Stimulated activated CD8-positive, alpha-beta memory T cell treated with anti-CD3 and anti-CD28 coated beads, Interleukin-15, amount 100 ng/mL, for 1 hour (primary cell): Measurements from ENCODE around the gene RYR3.
"Not testable (repeated sequence)": the region's sequence is repeated elsewhere in the genome, so short reads cannot be mapped to it uniquely, and the experiment has no call there.

ENCODE experiments used
- DNase-seq: peaks from one replicate; pipeline ENCODE4 v3.0.0-alpha.2; 2020; ENCODE audit warnings: low read depth

Gene RYR3

DNA sequence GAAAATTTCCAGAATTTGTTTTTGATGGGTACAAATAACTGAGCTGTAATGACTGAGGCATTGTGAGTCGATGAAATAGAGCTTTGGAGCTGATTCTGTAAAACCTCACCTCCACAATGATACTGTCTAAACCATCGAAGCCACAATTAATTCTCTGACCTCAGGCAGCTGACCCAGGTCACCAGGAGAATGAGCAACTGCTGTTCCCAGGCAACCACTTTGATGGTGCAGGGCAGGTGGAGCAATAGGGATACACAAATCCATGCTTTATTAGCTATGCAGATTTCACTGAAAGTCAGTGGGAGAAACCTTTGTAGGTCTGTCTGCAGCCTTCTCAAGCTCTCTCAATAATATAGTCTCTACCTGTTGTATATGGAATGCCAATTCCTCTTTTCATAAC lies 204.4 kb downstream of the RYR3 start:
- DNase-seq = no peak

DNA sequence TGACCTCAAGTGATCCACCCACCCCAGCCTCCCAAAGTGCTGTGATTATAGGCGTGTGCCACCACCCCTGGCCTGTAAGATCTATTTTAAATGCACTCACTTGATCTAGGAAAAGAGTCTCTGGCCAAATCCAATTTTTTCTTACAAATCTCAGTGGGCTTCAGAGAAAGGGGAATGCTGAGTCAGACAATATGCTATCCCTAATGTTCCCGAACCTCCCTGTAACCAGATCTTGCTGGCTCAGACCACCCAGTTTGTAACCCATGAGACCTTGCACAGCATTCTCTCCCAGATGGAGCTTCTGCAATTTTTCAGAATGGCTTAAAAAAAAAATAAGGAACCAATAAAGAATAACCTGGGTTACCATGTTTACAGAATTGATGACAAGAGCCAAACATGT lies 205.8 kb downstream of the RYR3 start:
- no peak for DNase-seq

DNA sequence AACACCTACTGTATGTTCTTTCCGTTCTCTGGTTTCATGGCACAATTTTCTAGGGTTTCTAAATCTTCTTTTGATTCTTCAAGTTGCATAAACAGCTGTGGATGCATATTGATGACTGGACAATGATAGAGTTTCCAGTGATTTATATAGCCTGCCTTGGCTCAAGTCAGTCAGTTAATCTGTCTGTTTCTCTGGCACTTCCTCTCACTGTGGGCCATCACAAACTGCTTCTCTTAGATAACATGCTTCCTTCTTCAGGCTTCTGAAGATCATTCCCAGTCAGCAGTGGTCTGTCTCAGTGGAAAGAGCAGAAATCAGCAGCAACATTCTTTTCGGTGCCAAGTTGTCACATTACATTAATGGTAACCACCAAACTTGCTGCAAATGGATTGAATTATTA lies 207.2 kb downstream of the RYR3 start:
- no peak for DNase-seq

DNA sequence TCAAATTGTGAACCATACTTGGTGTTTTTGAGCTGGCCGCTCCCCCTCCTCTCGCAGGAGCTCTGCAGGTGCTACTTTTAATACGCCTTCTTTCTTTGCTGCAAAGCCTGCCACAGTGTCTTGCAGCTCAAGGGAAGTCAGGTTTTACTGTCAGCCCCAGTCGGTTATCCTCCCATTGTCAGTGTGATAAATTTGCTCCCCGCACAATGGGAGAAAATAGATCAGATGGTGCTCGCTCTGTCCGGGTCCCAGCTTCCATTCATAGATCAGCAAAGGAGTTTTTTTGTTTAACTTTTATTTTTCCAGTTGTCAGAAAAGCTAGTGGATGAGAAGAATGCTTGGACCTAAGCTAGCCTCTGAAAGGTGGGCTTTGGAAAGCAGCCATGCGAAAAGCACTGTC lies 207.7 kb downstream of the RYR3 start:
- no peak for DNase-seq

DNA sequence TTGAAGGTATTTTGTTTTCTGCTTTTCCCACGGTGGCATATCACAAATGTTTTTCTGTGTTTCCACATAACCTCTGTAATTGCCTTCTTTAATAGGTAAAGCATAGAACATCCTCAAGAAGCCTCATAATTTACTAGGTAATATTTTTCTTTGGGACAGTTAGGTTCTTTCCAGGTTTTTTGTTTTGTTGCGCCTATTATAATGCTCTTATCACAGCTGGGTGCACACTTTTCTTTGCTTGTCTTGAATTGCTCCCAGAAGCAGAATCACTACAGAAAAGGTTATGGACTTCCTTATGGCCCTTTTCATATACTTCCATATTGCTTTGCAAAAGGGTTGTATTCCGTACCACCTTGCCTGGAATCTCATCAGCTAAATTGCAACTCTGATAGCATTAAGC lies 213.5 kb downstream of the RYR3 start:
- DNase-seq = no peak

DNA sequence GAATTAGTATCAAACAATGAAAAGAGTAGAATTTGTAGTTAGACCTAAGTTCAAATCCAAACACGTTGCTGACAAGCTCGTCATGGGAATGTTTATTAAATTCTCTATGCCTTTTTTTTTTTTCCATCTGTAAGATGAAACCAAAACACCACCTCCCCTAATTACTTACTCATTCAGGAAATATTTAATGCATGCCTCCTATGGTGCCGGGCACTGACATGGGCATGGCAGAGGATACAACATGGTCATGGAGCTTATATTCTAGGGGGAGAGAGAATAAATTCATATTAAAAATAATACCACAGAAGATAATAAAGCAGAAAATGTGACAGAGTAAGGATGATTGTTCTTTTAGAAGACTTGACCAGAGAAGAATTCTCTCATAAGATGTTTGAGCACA lies 215.8 kb downstream of the RYR3 start:
- DNase-seq = no peak

DNA sequence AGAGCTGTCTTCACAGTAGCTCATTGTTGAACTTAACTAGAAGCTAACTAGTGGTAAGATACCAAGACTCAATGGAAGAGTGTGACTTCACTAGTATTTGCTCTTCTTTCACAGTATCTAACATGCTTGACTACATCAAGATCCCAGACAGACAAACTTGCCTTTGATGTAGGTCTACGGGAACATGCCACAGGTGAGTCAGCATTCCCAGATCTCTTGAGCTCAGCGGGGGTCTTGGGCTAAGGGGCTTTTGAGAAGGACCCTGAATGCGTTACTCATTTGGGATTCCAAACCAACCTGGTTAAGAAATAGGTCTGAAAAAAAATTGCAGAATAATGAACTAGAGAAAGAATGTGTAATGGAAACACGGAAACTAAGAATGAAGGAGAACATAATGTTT lies 222.4 kb downstream of the RYR3 start:
- no peak for DNase-seq

DNA sequence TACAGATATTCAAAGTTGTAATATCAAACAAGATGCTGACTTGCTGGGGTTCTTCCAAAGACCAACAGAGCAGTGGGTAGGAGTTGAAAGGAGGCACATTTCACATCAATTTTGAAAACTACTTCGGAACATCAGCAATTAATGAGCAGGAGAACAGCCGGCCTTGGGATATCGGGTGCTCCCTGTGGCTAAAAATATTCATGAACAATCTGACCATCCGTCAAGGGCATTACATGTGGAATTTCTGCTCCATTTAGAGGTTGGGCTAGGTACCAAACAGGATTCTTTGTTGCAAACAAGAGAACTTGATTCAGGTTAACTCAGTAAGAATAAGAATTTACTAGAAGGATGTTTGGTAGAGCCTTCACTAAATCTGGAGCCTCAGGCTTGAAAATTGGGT lies 223.9 kb downstream of the RYR3 start:
- DNase-seq = no peak

DNA sequence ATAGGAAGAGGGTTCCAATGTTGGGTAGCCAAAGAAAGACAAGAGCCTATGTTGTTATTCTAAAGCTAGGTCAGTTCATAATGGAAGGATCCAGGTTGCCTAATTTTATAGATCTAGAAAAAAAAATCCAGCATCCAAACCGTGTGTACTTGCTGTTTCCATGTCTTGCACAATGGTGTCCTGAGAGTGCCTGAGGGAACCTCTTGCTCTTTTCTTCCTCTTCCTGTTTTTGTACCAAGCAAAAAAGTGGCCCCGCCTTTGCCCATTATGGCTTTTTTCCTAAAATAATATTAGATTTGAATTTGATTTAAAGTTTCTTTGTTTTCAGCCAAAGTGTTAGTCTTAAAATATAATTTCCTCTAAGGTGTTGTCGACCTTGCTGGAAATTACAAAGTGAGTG lies 224.4 kb downstream of the RYR3 start:
- no peak for DNase-seq

DNA sequence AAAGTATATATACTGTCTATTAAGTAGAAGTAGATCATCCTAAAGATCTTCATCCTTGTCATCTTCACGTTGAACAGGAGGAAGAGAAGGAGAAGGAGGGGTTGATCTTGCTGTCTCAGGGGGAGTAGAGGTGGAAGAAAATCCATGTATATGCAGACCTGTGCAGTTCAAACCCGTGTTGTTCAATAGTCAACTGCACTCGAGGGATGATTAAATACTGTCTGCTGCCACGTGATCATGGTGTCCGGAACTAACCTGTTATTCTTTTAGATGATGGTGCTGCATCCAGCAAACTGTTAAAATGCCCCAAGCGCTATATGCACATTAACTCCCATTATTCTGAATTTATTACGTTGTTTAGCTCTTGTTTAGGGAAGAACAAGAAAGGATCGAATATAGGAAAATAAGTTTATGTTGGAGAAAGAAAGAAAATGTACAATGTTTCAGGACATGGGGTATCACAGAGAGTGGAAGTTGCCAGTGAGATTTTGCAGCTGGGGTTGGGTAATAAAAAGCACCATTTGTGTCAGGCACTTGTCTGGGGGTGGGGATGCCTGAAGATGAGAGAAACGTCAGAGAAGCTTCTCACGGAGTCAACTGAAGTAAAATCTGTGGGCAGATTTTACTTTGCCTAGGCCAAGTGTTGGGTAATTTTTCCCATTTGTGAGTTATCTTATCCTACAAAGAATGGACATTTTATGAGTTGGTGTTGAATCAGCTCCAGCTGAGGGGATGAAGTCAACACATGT lies 229.2 kb downstream of the RYR3 start:
- no peak for DNase-seq

DNA sequence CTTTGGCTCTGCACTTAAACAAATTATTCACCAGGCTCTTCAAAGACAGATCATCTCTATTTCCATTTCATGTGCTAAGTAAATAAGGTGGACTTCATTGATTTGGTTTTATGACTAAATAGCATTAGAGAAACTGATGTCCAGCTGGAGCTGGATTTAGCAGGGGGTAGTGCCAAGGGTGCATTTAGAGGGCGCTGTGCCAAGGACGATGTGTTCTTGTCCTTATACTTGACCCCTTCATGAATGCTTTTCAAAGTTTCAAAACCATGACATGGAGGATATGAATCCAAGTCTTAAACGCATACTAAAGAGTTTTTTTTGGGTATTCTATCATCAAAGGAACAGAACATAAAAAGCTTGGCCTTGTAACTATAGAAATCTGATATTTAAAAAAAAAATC lies 233.2 kb downstream of the RYR3 start:
- DNase-seq = no peak

DNA sequence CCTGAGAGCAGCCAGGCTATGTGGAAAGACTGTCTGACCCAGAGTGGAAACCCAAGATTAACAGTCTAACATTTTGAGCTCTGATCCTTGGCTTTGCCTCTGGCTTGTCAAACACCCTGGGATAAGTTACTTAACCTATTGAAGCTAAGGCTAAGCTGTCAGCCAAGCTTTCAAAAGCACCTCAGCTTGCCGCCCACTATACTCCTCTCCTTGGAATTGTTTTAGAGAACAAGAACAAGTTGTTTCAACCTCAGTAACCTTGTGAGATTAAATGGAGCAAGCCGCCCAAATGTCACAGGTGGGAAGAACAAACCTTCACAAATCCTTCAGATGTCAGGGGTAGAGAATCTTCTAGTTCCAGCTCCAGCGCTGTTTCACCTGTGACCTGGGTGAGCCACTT lies 235.1 kb downstream of the RYR3 start:
- DNase-seq = no peak

DNA sequence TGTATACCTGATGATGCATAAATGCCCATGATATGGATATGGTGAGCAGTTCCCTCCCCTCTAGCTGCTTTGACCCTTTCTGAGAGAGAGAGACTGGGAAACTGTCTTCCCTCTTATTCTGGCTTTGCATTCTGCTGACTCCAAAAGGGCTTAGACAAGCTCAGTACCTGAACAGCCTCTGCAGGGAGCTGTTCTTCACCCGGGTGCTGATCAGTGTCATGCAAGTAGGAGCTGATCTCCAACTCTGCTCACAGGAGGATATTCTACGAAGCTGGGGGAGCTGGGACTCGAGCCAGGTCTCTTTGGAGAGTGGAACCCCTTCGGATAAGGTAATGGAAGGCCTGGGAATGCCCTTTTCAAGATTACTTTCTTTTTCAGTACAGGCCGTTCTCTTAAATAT lies 237.1 kb downstream of the RYR3 start:
- no peak for DNase-seq

DNA sequence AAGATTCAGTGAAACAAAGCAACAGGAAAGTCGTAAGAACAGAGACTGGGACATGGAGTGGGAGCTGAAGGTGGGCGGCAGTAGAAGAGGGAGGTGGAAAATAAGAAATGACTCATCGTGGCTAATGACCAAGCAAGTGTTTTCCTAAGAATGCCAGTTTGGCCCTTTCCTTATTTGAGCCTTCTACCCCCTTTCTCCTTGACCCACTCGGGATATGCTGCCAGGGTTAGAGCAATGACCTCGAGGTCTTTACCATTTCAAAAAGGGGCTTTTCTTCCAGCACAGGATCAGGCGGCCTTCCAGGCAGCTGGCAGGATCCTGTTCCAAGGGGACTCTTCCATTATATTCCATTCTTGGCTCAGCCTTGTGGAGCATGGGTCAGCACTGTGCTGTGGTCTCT lies 241.1 kb downstream of the RYR3 start:
- no peak for DNase-seq

DNA sequence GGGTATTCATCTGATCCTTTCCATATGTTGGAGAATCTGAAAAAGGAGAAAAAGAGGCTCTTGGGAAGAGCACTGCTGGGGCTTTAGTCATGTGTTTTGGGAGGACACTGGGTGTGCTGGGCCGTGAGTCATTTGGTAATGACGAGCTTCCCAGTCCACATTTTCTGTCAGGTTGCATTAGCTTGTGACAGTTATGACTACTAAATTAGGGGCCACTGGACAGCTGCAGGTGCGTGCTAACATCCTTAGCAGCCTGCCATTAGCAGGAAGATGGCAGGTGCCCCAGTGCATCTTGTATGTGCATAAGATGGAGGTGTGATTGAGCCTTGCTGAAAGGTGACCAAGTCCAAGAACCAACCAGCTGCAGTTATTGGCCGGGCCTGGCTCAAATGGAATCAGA lies 242.4 kb downstream of the RYR3 start:
- no peak for DNase-seq

DNA sequence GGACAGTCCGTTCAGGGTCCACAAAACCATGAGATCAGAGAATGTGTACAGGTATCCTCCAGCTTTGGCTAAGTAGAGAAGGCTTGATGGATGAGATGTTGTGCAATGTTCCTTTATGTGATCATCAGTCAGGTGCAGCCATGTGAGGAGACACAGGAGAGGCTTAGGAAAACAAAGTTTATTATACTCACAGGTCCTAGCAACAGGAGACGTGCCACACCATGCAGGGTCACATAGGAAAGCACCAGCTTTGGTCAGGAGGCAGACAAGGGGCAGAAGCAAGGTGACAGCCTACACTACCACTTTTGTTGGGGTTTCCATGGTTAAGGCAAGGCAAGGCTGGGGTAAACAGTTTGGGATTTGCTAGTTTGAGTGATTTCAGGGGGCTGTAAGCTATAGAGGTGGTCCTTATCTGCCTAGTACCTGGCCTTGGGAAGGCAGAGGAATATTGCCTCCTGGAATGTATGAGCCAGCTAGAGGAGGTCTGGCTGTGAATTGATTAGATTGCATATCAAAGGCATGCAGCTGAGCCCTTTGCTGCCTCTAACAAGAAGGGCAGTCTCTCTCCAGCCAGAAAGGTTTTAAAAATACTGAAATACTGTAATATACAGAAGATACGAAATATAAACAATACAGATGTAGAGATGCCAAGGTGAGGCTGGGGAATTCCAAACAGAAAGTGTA lies 248.6 kb downstream of the RYR3 start:
- DNase-seq = no peak

DNA sequence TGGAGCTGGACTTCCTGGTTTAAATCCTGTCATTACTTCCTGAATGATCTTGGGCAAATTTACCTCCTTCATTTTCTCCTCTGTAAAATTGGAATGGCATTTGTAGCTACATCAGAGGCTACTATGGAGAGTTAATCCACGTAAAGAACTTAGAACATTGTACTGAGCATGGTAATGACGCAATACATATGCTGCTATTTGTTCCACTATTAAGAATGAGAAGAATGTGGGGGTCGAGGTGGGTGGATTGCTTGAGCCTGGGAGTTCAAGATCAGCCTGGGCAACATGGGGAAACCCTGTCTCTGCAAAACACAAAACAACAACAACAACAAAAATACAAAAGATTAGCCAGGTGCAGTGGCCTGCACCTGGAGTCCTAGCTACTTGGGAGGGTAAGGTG lies 250.6 kb downstream of the RYR3 start:
- DNase-seq = no peak

DNA sequence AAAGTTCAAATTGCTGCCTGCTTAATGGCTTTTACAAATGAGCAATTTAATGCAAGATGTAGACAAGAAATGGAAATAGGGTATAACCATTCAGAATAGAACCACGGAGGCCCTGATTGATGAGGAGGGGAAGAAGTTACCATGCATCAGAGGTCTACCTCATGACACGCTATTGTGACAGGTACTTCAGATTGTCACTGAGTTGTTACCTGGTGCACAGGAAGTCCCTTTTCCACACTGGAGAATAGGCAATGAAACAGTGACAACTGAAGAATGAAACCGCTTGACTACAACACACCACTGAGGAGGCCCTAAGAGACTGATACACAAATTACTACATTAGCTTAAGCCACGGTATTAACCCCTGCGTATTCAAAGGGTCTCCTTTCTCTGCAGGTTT lies 251.2 kb downstream of the RYR3 start:
- no peak for DNase-seq

DNA sequence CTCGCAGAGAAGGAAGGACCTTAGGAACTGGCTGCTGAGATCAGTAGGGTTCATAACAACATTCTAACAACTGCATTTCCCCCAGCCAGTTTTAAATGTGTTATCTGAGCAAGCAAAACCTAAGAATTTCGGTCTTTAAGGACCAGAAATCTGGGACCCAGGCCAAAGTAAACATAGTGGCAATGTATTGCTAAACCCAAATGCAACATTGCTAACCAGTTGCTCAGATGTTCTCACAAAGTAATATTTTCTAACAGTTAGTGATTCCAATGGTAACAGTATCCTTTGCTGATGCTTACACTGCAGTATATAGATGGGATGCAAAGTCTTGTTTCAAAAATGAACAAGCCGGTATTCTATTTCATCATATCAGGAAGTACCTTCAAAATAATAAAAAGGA lies 254.3 kb downstream of the RYR3 start:
- DNase-seq = no peak

DNA sequence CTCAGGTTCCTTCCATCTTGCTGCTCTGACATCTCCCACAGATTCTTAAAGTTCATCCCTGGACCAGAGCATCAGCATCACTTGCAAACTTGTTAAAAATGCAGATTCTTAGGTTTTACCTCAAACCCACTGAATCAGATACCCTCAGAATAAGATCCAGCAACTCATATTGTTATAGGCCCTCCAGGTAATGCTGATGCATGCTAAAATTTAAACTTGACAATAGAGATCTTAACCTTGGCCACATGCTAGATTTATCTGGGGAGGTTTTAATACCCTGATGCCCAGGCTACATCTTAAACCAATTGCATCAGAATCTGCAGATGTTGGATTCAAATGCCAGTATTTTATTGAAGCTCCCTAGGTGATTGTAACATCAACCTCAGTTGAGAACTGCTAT lies 256.9 kb downstream of the RYR3 start:
- DNase-seq = no peak

DNA sequence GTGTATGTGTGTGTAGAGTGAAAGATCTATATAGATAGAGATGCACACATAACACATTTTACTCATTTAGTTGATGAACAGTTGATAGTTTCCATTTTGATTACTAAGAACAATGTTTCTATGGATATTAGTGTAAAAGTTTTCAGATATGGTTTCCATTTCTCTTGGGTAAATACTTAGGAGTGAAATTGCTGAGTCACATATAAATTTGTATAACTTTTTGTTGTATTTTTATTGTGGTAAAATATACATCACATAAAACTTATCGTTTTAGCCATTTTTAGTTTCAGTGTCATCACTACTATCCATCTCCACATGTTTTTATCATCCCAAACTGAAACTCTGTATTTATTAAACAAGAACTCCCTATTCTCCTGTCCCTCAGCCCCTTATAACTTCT lies 258.3 kb downstream of the RYR3 start:
- DNase-seq = no peak

DNA sequence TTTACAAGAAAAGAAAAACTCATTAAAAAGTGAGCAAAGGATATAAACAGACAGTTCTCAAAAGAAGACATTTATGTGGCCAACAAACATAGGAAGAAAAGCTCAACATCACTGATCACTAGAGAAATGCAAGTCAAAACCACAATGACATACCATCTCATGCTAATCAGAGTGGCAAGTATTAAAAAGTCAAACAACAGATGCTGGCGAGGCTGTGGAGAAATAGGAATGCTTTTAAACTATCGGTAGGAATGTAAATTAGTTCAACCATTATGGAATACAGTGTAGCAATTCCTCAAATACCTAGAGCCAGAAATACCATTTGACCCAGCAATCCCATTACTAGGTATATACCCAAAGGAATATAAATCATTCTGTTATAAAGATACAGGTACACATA lies 267.1 kb downstream of the RYR3 start:
- not testable (repeated sequence) for DNase-seq

DNA sequence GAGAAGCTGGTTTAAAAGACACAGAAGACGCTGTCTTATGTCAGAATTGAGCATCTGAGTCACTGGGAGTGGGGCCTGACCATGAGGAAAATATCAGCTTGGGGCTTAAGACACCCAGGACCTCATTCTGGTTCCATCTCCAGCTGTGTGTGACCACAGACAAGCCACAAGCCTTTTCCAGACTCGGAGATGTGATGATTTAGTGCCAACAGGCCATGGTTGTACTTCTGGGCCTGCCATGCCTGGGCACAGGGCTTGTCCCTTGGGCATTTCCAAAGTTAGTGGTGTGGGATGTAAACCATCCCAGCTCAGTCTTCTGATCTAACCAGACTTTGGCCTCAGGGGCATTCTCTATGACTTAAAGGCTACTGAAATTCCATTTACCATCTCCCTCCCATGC lies 269.8 kb downstream of the RYR3 start:
- no peak for DNase-seq

DNA sequence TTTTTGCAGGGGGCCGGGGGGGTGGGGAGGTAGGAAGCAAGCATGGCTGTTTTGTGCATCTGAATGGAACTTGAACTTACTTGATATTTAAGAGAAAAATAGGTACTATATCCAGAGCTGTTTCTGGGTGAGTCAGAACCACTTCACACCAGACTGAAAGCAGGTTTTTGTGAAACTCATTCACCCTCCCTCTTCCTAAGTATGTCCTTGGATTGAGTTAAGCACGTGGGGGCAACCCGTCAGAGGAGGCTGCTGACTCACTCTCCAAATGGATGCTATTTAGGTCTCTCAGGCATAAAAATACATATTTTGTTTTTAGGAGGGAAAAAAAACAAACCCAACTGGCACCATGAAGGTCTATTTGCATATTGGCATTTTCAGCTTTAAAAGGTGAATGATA lies 270.3 kb downstream of the RYR3 start:
- DNase-seq = no peak
